Mammary epithelial cell (primary cell): Measurements from ENCODE around the gene ESRRG.

Experiments used
- EZH2 ChIP-seq: IDR thresholded peaks from 2 replicates; pipeline ENCODE4 v1.6.1; 2012; ENCODE audit warnings: low read length, inconsistent platforms, borderline replicate concordance
- TF ChIP-seq, protein P1 (sequence below), 2 donors: IDR thresholded peaks in 1 of 2; conservative IDR thresholded peaks in 1 of 2; 2 replicates each; pipeline ENCODE4 v1.5.1; 2011 to 2012; ENCODE audit warnings: inconsistent platforms in 2 of 2, low read length in 2 of 2, mild to moderate bottlenecking in 2 of 2, control low read depth in 1 of 2, low read depth in 1 of 2; ENCODE audit not compliant: insufficient read depth in 1 of 2; ENCODE audit errors: extremely low read depth in 1 of 2

DNA sequence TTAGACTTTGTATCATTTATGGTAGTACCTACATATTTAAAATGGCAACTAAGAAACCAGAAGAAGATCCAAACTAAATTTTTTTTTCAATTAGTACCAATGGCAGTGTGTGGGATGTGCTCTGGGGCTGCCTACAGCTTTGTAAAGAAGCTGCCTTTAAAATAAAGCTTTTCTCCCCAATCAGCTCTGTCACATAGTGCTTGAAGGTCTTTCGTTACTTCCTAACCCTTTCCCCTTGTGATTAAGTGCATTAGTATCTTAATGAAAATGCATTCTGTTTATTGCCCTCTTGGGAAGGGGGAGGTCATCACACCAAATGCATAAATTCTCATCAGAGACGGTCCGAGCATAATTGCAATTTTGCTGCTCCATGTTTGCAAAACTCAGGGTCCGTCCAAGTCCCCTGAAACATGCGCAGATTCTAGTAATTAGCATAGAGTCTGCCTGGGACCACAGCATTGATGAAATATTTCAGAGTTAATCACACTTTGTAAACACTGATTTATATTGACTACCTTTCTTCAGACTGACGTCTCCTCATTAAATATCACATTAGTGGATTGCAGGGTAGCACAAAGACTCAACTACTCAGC, 71.3 kb downstream of the ESRRG start:
- TF ChIP-seq, protein P1, sequence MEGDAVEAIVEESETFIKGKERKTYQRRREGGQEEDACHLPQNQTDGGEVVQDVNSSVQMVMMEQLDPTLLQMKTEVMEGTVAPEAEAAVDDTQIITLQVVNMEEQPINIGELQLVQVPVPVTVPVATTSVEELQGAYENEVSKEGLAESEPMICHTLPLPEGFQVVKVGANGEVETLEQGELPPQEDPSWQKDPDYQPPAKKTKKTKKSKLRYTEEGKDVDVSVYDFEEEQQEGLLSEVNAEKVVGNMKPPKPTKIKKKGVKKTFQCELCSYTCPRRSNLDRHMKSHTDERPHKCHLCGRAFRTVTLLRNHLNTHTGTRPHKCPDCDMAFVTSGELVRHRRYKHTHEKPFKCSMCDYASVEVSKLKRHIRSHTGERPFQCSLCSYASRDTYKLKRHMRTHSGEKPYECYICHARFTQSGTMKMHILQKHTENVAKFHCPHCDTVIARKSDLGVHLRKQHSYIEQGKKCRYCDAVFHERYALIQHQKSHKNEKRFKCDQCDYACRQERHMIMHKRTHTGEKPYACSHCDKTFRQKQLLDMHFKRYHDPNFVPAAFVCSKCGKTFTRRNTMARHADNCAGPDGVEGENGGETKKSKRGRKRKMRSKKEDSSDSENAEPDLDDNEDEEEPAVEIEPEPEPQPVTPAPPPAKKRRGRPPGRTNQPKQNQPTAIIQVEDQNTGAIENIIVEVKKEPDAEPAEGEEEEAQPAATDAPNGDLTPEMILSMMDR (conservative IDR thresholded peaks at IDR 0.05 in 1 of 2, IDR thresholded peaks at IDR 0.05 in 1 of 2; ENCODE audit: extremely low read depth in 1 of 2, insufficient read depth in 1 of 2, low read depth in 1 of 2, low read length in 2 of 2), result no peak
- TF ChIP-seq EZH2, result no peak
